GOT3 (cell line): Measurements from ENCODE around the gene ICA1.

Experiments used
- DNase-seq: peaks from one replicate; lab custom pipeline; 2025; ENCODE audit warnings: mixed read lengths; lab: John Stamatoyannopoulos, UW

ICA1 gene

DNA sequence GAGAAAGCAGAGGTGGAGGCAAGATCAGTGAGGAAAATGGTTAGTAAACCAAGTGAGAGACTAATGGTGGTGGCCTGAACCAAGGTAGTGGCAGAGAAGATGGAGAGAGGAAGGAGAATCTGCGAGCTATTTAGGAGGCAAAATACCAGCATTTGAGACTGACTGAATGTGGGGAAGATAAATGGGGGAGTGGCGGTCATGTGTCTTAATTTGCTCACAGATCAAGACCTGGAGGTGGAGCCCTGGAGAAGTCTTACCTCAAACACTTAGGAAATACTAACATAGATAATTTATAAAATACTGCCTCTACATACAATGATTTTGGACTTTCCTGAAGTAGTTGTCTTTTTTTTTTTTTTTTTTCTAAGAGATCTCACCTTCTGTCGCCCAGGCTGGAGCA lies 34.7 kb downstream of the ICA1 start:
- DNase-seq: no peak

DNA sequence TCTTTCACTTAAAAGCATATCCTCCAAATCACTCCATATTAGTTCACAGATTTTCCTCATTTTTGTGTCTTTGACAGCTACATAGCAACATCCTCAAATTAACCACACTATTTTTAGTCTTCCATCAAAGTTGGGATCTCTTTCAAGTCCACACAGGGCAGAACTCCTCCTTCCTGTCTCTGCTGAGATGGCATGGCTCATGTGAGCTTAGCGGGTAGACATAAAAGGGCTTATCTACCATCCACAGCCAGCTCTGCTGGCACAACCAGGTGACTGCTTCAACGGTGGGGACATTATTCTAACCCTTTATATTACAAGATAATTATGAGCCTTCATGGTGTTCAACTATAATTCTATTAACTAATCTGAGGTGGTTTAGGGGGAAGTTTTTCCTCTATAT lies 35.5 kb downstream of the ICA1 start:
- no peak for DNase-seq

DNA sequence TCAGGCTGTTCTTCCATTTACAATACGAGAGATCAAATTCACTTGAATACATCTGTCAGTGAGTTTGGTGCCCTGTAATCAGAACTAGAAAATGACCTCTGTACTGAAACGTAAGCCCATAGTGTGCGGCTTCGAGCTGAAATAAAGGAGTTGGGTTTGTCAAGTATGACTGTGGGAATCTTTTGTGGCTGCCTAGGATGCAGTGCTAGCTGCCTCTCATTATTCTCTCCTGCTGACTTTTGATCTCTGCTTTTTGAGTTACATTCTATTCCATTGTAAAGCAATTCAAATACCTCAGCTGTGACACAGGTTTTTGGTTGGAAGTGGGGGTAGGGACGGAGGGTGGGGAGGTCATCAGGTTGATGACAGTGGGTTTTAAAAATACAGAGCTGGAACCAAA lies 40.4 kb downstream of the ICA1 start:
- no peak for DNase-seq

DNA sequence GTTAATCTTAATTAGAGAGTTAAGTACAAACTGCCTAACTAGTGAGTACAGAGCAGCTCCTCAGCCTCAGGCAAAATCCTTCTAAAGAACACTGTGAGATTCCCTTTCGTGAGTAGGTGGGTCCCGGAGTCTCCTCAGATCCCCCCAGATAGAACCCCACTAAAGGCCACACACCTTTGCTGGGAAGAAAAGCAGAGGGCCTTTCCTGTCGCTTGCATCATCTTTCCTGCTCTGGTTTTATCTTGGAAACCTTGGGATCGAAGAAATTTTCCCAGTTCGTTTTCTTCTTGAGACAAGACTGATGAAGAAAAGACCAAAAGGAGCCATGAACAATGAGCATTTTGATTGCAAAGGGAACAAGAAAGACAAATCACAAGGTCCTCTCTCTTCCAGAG lies 40.9 kb downstream of the ICA1 start:
- DNase-seq: no peak

DNA sequence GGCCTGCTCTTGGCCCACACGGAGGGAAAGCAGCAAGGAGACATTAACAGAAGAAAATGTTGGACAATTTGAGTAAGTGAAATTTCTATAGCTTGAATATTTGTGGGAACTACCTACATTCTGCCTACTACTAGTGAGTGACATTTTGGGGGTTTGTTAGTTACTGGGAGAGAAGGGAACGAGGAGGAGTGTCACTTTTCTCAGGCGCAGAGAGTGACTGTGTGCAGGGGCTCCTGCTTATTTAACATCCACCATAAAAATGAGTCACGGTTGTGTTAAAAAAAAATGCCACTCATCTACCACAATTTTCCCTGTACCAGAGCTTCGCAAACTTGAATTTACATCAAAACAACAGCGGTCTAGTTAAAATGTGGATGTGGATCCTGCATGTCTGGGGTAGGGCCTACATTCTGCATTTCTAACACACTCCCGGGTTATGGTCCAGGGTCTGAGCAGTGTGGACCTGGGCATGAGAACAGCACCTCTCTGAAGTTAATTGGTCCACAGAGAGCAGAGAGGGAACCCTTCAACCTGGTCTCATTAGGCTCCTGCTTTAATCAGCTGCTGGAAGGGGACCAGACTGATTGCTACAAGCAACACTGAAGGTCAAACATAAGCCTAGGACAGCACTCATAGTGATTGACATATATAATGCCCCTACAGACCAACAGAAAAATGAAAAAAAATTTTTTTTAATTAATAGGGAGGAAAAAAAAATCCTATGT lies 41.4 kb downstream of the ICA1 start:
- DNase-seq: no peak

DNA sequence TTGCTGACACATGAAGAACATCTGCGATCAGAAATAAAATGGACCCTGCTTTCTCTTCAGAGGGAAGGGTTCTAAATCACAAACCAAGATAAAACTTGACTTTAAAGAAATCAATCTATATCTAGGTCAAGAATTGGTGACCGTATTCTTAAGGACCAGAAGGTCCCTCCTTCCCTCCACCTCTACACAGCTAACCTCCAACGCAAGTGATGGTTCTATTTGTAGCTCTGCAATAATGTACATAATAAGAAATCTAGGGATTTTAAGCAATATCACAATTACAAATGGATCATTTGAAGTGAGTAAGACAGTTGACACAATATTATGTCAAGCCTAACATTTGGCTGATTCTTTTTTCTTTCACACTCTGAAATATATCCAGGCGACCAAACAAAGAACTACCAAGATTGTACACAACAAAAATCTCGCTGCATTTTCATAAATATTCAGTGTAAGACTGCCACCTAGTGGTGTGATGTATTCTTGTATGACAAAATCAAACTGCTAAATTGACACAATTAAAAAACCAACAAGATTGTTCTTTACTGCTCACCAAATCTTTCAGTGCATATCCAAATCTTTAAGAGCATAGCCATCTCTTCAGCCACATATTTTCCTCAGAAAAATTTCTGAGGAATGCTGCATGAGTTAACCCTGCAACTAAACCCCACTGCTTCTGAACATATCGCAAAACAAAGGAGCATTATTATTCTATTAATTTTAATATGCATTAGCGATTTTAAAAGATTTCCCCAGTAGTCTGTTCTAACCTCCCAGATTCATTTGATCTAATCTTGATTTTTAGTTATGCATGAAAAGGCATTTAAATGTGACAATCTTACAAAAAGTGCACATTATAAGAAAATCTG lies 44.5 kb downstream of the ICA1 start:
- no peak for DNase-seq

DNA sequence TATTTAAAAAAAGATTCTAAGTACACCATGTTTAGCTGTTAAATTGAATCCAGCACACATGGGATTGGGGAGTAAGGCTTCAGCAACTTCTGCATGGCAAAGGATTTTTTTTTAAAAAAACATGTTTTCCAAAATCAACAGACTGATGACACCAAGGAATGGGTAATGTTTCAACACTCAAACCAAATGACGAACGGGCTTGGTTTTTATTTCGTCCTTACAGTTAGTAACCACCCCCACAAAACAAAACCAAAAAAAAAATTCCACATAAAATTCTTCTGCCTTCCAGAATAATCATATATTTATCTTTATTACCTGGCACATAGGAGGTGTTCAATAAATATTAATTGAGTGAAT lies 45.7 kb downstream of the ICA1 start:
- no peak for DNase-seq

DNA sequence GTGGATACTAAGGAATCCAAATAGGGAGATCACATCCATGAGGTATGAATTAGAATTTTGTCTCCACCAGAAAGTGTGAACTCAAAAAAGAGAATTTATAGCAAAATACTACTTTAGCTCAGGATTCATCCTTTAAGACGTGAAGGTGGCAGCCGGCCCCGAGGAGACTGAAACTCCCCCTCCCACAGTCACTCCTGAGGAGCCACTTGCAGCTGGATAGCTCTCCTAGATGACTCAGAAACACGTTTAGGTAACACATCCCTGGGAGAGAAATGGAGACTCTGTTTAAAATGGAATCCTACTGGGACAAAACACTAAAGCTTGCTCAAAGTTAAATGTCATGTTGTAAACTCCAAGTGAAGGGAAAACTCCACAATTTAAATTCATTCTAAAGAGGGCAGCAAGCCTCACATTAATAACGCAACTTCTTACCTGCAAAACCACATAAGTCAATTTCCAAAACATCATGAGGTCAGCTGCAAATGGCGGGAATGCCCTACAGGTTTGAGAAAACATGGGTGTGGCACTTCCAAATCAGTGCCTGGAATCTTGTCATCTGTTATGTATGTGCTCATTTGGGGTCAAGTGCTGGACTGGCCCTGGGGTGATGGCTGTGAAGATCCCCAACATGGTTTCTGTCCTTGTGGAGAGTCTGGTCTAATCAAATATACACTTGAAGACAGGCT lies 46.2 kb downstream of the ICA1 start:
- DNase-seq: no peak

DNA sequence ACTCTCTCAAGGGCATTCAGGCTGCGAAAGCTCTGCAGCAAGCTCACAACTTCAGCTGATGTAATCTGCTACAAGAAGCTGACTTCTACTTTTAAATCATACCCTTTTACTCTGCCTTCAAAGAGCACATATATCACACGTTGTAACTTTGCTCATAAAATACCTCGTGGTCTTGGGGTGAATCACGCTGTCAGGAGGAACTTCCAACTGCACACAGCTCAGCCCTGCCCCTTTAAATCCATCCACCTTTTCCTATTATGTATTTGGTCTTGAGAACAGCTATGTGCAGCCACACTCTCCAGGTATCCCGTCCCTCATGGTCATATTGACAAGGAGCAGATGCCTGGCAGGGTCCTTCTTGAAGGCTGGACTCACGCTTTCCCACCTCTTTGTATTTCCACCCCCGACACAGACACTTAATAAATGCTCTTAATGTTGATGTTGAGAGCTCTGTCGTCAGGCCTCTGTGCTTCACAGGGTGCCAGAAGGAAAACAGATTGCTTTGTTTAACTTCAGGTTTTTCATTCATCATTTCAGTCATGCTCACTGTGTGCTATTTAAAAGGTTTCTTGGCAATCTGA lies 47.6 kb downstream of the ICA1 start:
- DNase-seq: no peak

DNA sequence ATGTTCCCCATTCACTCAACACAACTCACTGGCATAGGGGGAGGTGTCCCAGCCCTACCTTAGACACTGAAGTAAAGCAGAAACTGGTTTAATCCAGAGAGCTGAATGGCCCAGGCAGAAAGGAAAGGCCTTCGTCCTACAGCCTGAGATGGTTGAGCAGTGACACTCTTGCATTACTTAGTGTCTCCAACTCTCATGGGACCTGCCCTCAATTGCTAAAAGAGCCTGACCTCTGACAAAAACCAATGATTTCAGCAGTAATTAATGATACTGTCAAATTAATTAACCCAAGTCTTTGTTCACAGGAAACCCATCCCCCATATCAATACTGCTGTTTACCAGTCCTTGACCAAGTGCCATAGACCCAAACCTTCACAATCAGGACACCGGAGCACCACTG lies 48.6 kb downstream of the ICA1 start:
- DNase-seq: no peak

DNA sequence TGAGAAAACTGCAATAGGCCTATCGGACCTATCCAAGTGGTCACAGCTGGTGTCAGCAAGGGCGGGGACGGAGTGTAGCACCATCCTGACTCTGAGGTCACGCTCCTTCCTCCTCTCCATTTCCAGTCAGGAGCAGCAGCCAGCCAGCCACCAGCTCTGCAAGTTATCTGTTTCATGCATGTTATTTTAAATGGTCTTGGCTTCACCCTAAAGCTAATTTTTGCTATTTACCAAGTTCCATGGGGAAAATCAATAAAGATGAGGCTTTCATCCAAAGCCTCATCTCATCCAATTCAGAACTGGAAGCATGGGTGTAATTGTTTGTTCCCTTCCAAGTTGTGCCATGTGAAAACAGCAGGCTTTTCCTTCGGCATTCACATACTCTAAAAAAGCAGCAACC lies 49.3 kb downstream of the ICA1 start:
- no peak for DNase-seq

DNA sequence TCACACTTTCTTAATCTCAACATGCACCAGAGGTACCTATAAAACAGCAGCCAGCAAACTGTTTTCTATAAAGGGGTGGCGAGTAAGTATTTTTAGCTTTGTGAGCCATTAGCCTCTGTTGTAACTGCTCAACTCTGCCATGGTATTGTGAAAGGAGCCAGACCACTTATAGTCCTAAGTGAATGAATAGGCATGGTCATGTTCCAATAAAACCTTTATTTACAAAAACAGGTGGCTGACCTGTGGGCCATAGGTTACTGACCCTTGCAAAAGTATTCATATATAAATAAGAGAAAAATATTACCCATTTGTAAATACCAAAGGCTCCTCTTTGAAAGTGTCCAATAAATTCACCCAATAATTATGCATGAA lies 50.3 kb downstream of the ICA1 start:
- no peak for DNase-seq

DNA sequence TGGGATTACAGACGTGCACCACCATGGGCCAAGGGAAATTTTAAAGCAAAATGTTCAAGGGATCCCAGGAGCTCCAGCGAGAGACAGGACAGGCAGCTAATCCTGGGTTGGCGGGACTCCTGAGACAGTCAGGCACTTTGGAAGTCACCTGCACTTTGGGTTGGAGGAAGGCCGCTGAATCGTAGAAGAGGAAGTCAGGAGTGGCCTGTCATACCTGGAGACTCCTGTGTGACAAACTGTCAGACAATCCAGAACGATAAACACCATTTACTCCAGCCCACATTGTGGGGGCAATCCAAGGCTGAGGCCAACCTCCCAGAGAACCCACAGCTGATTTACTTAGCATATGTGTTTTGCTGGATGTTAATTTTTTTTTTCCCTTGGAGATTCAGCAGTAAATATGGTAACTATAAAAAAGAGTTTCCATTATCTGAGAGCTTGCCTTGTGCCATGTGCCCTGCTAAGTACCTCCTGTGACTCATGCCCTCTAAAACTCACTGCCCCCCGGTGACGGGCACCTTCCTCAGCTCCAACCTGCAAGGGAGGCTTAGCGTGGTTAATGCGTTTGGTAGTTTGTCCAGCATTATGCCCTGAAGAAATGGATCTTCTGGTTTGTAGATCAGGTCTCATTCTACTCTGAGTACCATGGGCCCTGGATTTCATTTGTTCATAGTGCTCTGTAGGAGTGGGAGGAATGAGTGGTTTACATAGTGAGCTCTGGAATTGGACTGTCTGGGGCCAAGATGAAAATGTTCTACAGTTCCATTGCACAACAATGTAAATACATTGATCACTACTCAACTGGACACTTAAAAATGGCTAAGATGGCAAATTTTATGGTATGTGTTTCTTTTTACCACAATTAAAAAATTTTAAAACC lies 50.9 kb downstream of the ICA1 start:
- no peak for DNase-seq

DNA sequence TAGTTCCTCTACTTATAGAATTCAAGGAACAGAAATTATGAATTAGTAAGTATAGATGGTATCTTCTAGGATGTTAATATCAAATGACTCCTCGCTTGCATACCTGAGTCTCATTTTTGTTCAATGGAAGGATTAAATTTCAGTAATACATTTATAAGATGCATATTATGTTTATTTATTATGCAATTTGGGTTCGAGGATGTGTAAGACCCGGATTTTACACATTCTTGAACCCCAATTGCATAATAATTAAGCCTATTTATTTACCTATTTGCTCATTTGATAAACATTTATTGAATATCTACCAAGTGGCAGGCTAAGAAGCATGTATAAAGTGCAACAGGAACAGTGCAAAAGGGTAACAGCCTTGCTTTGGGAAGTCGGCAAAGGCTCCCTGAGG lies 52.6 kb downstream of the ICA1 start:
- no peak for DNase-seq

DNA sequence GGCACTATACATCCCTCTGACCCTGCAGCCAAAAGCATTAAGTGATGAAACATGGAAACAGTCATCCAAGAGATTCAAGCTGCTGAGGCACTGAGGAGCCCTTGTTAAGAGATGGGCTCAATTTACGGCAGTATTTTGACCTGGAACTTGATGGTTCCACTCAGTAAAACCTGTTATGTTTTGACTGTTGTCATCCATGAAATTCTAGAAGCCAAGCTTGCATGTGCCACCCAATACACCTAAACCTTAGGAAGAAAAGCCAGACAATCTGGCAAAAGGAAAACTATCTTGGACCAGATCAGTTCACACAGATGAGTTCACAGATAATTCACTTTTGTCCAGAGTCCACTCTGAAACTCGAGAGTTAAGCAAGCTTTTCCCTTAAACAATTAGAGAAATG lies 53.2 kb downstream of the ICA1 start:
- DNase-seq: no peak

DNA sequence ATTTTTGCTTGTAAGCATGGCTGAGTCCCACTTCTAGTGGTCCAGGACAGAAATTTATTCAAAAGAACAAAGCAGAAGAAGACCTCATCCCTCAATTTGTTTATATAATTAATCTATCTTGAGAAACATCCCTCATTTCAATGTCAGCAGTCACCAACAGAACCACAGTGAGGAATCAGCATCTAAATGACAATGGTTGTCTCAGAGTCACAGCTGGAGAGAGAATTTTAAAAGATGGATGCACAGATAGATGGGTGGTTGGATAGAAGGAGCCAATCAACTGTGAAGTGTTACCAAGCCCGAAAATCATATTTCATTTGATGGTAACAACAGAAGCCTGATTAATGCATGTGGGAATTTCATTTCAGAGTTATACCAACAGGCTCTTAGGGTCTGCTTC lies 55.0 kb downstream of the ICA1 start:
- DNase-seq: no peak

DNA sequence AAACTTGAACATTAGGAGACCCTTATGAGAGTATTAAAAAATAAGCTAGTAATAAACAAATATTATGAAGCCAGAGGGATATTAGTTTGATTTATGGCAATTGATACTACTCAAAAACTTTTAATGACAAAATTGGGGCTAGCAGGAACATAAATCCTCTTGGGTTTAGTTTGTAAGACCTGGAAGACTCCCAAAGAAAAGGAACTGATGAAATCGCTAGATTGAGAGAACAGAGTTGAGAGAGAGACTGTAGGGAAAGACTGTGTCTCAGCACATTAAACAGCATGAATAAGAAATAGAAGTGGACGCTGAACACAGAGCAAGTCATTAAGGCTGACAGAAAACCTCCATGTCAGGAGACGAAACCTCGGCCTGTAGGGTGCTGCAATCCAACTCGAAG lies 56.4 kb downstream of the ICA1 start:
- no peak for DNase-seq

DNA sequence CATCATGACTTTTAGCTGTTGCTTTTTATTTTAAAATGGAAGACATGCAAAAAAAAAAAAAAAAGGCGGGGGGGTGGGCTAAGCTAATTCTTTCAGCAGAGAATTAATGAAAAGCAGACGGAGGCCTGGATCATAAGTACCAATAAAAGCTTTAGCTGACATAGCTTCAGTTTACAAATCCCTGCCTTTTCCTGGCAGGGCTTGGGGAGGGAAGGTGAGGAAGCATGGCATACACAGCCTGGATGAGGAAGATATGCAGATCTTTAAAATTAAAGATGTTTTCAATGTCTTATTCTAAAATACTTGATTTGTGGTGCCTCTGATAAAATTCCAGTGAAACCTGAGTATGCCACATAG lies 57.0 kb downstream of the ICA1 start:
- DNase-seq: no peak

DNA sequence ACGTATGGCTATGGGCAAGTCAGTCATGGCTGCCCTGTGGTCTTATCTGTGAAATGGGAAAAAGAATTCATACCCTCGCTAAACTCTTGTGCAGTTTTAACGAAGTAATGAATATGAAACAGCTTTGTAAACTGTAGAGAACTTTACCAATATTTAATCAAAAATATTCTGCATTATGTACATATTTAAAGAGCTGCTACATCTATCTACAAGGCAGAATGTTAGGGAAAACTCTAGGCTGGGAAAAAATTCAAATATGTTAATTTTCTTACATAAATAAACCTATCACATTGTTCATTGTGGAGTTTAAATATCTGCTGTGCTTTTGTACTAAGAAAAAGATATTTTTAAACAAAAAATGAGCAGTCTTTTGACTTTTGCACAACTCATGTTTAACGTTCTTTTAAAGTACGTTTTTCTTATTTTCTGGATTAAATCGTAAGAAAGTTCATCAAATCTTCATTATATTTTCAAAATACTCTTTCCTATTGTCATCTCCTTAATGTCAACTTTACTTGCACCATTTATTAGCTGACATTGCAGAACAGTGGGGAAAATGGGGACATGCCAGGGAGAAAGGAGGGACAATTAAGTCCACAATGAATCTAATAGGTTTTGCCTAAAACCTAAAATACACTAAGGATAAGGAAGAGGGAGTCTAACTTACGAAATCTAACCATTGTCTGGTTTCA lies 57.5 kb downstream of the ICA1 start:
- DNase-seq: no peak

DNA sequence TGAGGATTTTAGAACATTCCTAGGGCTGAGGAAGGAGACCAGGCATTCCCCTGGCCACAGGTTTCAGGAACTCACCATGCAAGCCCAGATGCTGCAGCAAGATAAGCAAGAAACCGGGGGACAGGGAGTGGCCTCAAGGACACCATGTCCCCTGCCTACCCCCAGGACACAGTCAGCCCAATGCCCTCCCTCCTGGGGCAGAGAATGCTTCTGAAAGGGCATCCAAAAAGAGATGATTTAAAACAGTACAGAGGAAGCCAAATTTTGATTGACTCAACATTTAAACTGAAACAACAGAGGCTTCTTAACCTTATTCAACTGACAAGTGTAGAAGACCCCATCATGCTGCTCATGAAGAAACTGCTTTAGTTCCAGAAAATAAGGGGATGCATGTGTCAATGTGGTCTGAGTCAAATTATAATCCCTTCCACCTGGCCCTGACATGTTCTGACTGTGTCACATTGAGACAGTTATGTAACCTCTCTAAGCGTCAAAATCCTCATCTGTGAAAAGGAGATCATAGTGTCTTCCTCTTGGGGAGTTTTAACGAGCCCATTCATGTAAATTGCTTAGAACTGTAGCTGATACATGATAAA lies 60.0 kb downstream of the ICA1 start:
- DNase-seq: no peak

DNA sequence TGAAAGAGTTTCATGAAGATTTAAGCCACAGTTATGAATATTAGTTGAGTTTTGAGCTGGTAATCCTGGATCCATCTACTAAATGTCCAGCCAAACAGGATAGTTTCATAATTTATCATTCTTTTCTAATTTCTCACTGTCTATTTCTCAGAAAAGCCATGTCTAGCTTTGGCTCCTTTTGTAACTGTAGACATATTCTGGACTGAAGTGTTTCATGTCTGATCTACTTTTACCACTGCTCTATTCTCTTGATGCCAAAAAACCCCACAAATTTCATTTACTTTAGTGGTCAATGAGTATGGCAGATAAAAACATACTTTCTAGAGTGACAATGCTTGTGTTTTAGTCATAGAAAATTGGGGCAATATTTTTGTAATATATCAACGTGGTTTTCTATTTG lies 61.2 kb downstream of the ICA1 start:
- DNase-seq: no peak
